SK-N-SH treated with all-trans-retinoic acid at 6 μM for 48 hours (cell line): ENCODE measurements around the gene WNT7A.

Experiments
- ATAC-seq: fragments of 200-7000 bp; cut with Tn5 transposase; 3 replicates; pipeline ENCODE4 v1.9.1; 2020; ENCODE audit warnings: mild to moderate bottlenecking, moderate library complexity
- ARNTL ChIP-seq: fragments of 450-650 bp; formaldehyde crosslinking; IDR thresholded peaks from 2 replicates; pipeline ENCODE4 v1.5.0; 2020; ENCODE audit warnings: low read depth, mild to moderate bottlenecking, moderate library complexity, borderline replicate concordance
- BACH2 ChIP-seq: fragments of 250-450 bp; sonication (Bioruptor Pico); IDR thresholded peaks from 2 replicates; pipeline ENCODE4 v1.9.0; 2021; ENCODE audit warnings: mild to moderate bottlenecking, borderline replicate concordance
- CSDC2 ChIP-seq: fragments of 250-450 bp; sonication (Bioruptor Pico); IDR thresholded peaks from 2 replicates; pipeline ENCODE4 v1.5.0; 2020; ENCODE audit warnings: mild to moderate bottlenecking, moderate library complexity
- ESRRG ChIP-seq: fragments of 250-450 bp; sonication (Bioruptor Pico); IDR thresholded peaks from 2 replicates; pipeline ENCODE4 v1.6.1; 2021; ENCODE audit warnings: mild to moderate bottlenecking
- GLIS3 ChIP-seq: fragments of 250-450 bp; sonication (Bioruptor Pico); IDR thresholded peaks from 2 replicates; pipeline ENCODE4 v1.5.0; 2020; ENCODE audit warnings: mild to moderate bottlenecking, moderate library complexity
- OSR1 ChIP-seq: fragments of 250-450 bp; sonication (Bioruptor Pico); IDR thresholded peaks from 2 replicates; pipeline ENCODE4 v1.8.0; 2022; ENCODE audit warnings: moderate library complexity, mild to moderate bottlenecking, inconsistent platforms
- PPARA ChIP-seq: fragments of 250-450 bp; sonication (Bioruptor Pico); IDR thresholded peaks from 2 replicates; pipeline ENCODE4 v1.5.0; 2020; ENCODE audit warnings: mild to moderate bottlenecking, borderline replicate concordance
- SNAI2 ChIP-seq: fragments of 250-450 bp; sonication (Bioruptor Pico); IDR thresholded peaks from 2 replicates; pipeline ENCODE4 v1.5.0; 2020; ENCODE audit warnings: mild to moderate bottlenecking, moderate library complexity
- TCF4 ChIP-seq: fragments of 250-450 bp; sonication (Bioruptor Pico); IDR thresholded peaks from 2 replicates; pipeline ENCODE4 v1.8.0; 2021; ENCODE audit warnings: mild to moderate bottlenecking, moderate library complexity, borderline replicate concordance
- TOX ChIP-seq: fragments of 250-450 bp; sonication (Bioruptor Pico); IDR thresholded peaks from 2 replicates; pipeline ENCODE4 v1.8.0; 2021; ENCODE audit warnings: mild to moderate bottlenecking, moderate library complexity, borderline replicate concordance
- ZC3H10 ChIP-seq: fragments of 250-450 bp; sonication (Bioruptor Pico); IDR thresholded peaks from 2 replicates; pipeline ENCODE4 v1.5.1; 2021; ENCODE audit warnings: mild to moderate bottlenecking, moderate library complexity
- ZFP3 ChIP-seq: fragments of 250-450 bp; sonication (Bioruptor Pico); IDR thresholded peaks from 2 replicates; pipeline ENCODE4 v1.5.0; 2020; ENCODE audit warnings: mild to moderate bottlenecking, moderate library complexity
- ZNF565 ChIP-seq: fragments of 450-650 bp; formaldehyde crosslinking; conservative IDR thresholded peaks from 2 replicates; pipeline ENCODE4 v1.5.0; 2020; ENCODE audit warnings: low read depth, mild to moderate bottlenecking, moderate library complexity
- ZNF70 ChIP-seq: fragments of 450-650 bp; formaldehyde crosslinking; IDR thresholded peaks from 2 replicates; pipeline ENCODE4 v1.5.0; 2020; ENCODE audit warnings: mild to moderate bottlenecking, moderate library complexity
- ZNF8 ChIP-seq: fragments of 450-650 bp; formaldehyde crosslinking; IDR thresholded peaks from 2 replicates; pipeline ENCODE4 v1.5.0; 2020; ENCODE audit warnings: mild to moderate bottlenecking, moderate library complexity
- TF ChIP-seq, protein P1 (sequence below): fragments of 250-450 bp; sonication (Bioruptor Pico); IDR thresholded peaks from 2 replicates; pipeline ENCODE4 v1.5.0; 2020; ENCODE audit warnings: mild to moderate bottlenecking, moderate library complexity
- TF ChIP-seq, protein P2 (sequence below): fragments of 250-450 bp; sonication (Bioruptor Pico); IDR thresholded peaks from 2 replicates; pipeline ENCODE4 v1.8.0; 2020; ENCODE audit warnings: mild to moderate bottlenecking, moderate library complexity, borderline replicate concordance
- TF ChIP-seq, protein P3 (sequence below): fragments of 250-450 bp; sonication (Bioruptor Pico); IDR thresholded peaks from 2 replicates; pipeline ENCODE4 v1.5.1; 2021; ENCODE audit warnings: mild to moderate bottlenecking, moderate library complexity
- TF ChIP-seq, protein P4 (sequence below): fragments of 250-450 bp; sonication (Bioruptor Pico); IDR thresholded peaks from 2 replicates; pipeline ENCODE4 v1.8.0; 2021; ENCODE audit warnings: low read depth, mild to moderate bottlenecking, moderate library complexity, borderline replicate concordance

The WNT7A gene

DNA sequence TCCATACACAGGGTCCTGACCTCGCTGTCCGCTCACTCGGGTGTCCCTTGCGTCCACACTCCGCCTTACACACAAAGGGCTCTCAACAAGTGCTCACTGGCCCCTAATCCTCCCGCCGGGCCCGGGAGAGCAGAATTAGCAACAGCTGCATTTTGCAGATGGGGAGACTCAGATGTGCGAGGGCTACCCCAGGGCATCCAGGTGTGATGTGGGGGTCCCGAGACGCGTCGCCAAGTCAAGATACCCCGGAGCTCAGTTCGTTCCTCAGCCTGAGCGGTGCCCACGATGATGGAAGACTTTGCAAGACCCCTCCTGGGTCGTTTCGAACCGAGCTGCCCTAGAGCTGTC lies 14.9 kb upstream of the WNT7A start:
- no peak for ATAC-seq
- TF ChIP-seq ZC3H10 (CRISPR knock-in tag) (no peak), PPARA (CRISPR knock-in tag) (no peak), TCF4 (CRISPR knock-in tag) (no peak), ZNF70 (CRISPR knock-in tag) (no peak), SNAI2 (CRISPR knock-in tag) (no peak), ZNF8 (CRISPR knock-in tag) (no peak), GLIS3 (no peak), ESRRG (CRISPR knock-in tag) (no peak), OSR1 (CRISPR knock-in tag) (no peak), ARNTL (CRISPR knock-in tag) (no peak), CSDC2 (no peak)
- TF ChIP-seq, protein P1, sequence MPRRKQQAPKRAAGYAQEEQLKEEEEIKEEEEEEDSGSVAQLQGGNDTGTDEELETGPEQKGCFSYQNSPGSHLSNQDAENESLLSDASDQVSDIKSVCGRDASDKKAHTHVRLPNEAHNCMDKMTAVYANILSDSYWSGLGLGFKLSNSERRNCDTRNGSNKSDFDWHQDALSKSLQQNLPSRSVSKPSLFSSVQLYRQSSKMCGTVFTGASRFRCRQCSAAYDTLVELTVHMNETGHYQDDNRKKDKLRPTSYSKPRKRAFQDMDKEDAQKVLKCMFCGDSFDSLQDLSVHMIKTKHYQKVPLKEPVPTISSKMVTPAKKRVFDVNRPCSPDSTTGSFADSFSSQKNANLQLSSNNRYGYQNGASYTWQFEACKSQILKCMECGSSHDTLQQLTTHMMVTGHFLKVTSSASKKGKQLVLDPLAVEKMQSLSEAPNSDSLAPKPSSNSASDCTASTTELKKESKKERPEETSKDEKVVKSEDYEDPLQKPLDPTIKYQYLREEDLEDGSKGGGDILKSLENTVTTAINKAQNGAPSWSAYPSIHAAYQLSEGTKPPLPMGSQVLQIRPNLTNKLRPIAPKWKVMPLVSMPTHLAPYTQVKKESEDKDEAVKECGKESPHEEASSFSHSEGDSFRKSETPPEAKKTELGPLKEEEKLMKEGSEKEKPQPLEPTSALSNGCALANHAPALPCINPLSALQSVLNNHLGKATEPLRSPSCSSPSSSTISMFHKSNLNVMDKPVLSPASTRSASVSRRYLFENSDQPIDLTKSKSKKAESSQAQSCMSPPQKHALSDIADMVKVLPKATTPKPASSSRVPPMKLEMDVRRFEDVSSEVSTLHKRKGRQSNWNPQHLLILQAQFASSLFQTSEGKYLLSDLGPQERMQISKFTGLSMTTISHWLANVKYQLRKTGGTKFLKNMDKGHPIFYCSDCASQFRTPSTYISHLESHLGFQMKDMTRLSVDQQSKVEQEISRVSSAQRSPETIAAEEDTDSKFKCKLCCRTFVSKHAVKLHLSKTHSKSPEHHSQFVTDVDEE (CRISPR knock-in tag), result no peak
- TF ChIP-seq, protein P2, sequence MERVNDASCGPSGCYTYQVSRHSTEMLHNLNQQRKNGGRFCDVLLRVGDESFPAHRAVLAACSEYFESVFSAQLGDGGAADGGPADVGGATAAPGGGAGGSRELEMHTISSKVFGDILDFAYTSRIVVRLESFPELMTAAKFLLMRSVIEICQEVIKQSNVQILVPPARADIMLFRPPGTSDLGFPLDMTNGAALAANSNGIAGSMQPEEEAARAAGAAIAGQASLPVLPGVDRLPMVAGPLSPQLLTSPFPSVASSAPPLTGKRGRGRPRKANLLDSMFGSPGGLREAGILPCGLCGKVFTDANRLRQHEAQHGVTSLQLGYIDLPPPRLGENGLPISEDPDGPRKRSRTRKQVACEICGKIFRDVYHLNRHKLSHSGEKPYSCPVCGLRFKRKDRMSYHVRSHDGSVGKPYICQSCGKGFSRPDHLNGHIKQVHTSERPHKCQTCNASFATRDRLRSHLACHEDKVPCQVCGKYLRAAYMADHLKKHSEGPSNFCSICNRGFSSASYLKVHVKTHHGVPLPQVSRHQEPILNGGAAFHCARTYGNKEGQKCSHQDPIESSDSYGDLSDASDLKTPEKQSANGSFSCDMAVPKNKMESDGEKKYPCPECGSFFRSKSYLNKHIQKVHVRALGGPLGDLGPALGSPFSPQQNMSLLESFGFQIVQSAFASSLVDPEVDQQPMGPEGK (CRISPR knock-in tag), result no peak
- TF ChIP-seq, all 23 proteins: peak for 0

DNA sequence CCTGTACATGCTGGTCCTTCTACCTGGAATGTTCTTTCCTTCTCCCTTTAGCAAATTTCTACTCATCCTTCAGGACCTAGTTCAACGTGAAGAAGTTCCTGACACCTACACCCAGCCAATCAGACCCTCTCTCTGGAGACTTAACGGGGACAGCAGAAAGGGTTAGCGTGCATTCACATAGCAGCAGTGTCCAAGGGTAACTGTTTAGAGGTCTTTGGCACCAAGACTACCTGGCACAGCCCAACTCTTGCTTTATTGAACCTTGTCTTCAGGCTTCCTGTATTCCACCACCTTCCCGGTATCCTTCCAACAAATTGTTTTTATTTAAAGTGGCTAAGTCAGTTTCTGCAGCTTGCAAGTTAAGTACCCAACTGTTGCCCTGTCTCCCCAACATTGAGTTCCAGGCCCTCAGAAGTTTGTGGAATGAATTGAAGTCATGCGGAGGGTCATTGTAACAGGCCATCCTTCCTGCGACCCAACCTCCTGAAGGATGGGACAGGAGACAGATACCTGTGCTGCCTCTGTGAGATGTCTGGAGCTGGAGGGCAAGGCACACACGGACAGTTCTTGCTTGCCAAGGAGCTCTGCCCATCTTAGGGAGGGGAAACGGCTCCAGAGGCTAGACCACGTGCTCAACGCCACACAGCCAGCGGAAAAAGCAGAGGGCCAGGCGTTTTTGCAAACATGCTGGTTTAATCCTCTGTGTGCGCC lies 14.4 kb upstream of the WNT7A start:
- no peak for ATAC-seq
- TF ChIP-seq BACH2 (CRISPR knock-in tag) (no peak), GLIS3 (no peak), OSR1 (CRISPR knock-in tag) (no peak), TCF4 (CRISPR knock-in tag) (no peak), ESRRG (CRISPR knock-in tag) (no peak), ZC3H10 (CRISPR knock-in tag) (no peak), CSDC2 (no peak), TOX (CRISPR knock-in tag) (no peak), ZNF70 (CRISPR knock-in tag) (no peak), ZNF8 (CRISPR knock-in tag) (no peak)
- TF ChIP-seq, protein P2 (CRISPR knock-in tag), result no peak

DNA sequence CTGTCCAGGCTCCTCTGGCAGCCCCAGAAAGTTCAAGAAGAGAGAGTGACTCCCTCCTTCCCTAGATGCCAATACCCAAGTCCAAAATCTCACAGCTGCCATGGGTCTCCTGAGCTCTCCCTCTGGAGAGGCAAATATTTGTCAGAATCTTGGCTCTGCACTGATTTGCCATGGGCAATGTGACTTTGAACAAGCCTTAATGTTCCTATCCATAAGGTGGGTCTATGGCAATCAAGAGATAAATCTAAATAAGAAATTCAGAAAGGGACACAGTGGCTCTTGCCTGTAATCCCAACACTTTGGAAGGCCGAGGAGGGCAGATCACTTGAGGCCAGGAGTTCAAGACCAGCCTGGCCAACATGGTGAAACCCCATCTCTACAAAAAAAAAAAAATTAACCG lies 12.4 kb upstream of the WNT7A start:
- no peak for ATAC-seq
- no peak for TF ChIP-seq OSR1 (CRISPR knock-in tag)
- TF ChIP-seq, protein P2 (CRISPR knock-in tag), result no peak
- no peak for TF ChIP-seq CSDC2
- TF ChIP-seq, protein P3, sequence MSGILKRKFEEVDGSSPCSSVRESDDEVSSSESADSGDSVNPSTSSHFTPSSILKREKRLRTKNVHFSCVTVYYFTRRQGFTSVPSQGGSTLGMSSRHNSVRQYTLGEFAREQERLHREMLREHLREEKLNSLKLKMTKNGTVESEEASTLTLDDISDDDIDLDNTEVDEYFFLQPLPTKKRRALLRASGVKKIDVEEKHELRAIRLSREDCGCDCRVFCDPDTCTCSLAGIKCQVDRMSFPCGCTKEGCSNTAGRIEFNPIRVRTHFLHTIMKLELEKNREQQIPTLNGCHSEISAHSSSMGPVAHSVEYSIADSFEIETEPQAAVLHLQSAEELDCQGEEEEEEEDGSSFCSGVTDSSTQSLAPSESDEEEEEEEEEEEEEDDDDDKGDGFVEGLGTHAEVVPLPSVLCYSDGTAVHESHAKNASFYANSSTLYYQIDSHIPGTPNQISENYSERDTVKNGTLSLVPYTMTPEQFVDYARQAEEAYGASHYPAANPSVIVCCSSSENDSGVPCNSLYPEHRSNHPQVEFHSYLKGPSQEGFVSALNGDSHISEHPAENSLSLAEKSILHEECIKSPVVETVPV, result no peak
- no peak for TF ChIP-seq ARNTL (CRISPR knock-in tag)
- no peak for TF ChIP-seq ZNF565 (CRISPR knock-in tag)
- TF ChIP-seq ZNF8 (CRISPR knock-in tag), result no peak
- TF ChIP-seq, protein P1 (CRISPR knock-in tag), result no peak
- no peak for TF ChIP-seq BACH2 (CRISPR knock-in tag)
- no peak for TF ChIP-seq ZFP3 (CRISPR knock-in tag)
- TF ChIP-seq, protein P4, sequence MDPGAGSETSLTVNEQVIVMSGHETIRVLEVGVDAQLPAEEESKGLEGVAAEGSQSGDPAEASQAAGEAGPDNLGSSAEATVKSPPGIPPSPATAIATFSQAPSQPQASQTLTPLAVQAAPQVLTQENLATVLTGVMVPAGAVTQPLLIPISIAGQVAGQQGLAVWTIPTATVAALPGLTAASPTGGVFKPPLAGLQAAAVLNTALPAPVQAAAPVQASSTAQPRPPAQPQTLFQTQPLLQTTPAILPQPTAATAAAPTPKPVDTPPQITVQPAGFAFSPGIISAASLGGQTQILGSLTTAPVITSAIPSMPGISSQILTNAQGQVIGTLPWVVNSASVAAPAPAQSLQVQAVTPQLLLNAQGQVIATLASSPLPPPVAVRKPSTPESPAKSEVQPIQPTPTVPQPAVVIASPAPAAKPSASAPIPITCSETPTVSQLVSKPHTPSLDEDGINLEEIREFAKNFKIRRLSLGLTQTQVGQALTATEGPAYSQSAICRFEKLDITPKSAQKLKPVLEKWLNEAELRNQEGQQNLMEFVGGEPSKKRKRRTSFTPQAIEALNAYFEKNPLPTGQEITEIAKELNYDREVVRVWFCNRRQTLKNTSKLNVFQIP (CRISPR knock-in tag), result no peak
